ENCODE data around the gene TMEM267.

DNA sequence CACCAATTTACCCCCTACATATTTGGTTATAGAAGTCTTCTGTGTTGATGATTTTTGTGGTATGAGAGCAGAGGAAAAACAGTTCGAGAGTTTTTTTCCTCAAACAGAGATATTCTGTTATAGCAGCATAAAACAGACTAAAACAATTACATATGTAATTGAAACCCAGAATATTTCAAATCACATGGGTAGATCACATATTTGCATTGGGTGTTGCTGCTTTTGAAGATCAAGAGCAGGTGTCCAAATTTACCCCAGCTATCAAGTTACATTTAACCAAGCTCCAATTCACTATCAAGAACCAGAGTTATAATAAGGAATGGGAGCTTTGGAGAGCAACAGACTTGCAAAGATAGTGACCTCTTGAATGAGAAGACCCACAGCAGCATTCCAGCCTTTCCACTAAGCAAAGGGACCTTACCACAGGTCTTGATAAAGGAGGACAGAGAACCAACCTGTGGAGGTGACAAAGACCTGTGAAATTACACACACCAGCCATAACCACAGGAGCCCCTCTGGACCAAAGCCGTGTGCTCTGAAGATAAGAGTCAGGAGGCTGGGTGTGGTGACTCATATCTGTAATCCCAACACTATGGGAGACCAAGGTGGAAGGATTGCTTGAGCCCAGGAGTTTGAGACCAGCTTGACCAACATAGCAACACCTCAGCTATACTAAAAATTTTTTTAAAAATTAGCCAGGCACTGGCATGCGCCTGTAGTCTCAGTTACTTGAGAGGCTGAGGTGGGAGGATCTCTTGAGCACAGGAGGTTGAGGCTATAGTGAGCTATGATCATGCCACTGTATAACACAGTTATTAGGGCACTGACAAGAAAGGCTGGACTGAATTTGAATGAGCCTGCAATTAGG, 67.5 kb downstream of the TMEM267 start:
- TF ChIP-seq, protein P1, sequence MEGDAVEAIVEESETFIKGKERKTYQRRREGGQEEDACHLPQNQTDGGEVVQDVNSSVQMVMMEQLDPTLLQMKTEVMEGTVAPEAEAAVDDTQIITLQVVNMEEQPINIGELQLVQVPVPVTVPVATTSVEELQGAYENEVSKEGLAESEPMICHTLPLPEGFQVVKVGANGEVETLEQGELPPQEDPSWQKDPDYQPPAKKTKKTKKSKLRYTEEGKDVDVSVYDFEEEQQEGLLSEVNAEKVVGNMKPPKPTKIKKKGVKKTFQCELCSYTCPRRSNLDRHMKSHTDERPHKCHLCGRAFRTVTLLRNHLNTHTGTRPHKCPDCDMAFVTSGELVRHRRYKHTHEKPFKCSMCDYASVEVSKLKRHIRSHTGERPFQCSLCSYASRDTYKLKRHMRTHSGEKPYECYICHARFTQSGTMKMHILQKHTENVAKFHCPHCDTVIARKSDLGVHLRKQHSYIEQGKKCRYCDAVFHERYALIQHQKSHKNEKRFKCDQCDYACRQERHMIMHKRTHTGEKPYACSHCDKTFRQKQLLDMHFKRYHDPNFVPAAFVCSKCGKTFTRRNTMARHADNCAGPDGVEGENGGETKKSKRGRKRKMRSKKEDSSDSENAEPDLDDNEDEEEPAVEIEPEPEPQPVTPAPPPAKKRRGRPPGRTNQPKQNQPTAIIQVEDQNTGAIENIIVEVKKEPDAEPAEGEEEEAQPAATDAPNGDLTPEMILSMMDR (IDR thresholded peaks at IDR 0.05; ENCODE audit: low read depth, low read length, missing input control): no peak
- TF ChIP-seq EGR1 (IDR thresholded peaks at IDR 0.05; ENCODE audit: low read depth in 2 of 2) (no peak), RAD21 (IDR thresholded peaks at IDR 0.05) (no peak), ATF3 (IDR thresholded peaks at IDR 0.05) (no peak), SP1 (IDR thresholded peaks at IDR 0.05) (no peak)
